Duodenal mucosa (tissue), 2 donors: ENCODE data around the gene CPZ.

Experiments
- H3K27ac ChIP-seq: one replicate; pipeline ENCODE4 v1.7.0; 2013; ENCODE audit warnings: low read depth, low read length
- H3K27me3 ChIP-seq, 2 donors: one replicate each; pipeline ENCODE4 v1.7.0; 2013; ENCODE audit warnings: low read length in 2 of 2, control low read depth in 1 of 2; ENCODE audit not compliant: insufficient read depth in 2 of 2, control insufficient read depth in 1 of 2
- H3K36me3 ChIP-seq, 2 donors: one replicate each; pipeline ENCODE4 v1.7.0; 2013; ENCODE audit warnings: low read length in 2 of 2, control low read depth in 1 of 2; ENCODE audit not compliant: insufficient read depth in 2 of 2, control insufficient read depth in 1 of 2
- H3K4me1 ChIP-seq, 2 donors: one replicate each; pipeline ENCODE4 v1.7.0; 2013; ENCODE audit warnings: low read length in 2 of 2, control low read depth in 1 of 2; ENCODE audit not compliant: insufficient read depth in 2 of 2, control insufficient read depth in 1 of 2
- H3K4me3 ChIP-seq, 2 donors: one replicate each; pipeline ENCODE4 v1.7.0; 2013; ENCODE audit warnings: low read length in 2 of 2, low read depth in 1 of 2
- H3K9ac ChIP-seq, 2 donors: one replicate each; pipeline ENCODE4 v1.7.0; 2013; ENCODE audit warnings: low read length in 2 of 2, low read depth in 1 of 2
- H3K9me3 ChIP-seq, 2 donors: one replicate each; pipeline ENCODE4 v1.7.0; 2013; ENCODE audit warnings: low read length in 2 of 2, control low read depth in 1 of 2; ENCODE audit not compliant: control insufficient read depth in 1 of 2

Gene CPZ

DNA sequence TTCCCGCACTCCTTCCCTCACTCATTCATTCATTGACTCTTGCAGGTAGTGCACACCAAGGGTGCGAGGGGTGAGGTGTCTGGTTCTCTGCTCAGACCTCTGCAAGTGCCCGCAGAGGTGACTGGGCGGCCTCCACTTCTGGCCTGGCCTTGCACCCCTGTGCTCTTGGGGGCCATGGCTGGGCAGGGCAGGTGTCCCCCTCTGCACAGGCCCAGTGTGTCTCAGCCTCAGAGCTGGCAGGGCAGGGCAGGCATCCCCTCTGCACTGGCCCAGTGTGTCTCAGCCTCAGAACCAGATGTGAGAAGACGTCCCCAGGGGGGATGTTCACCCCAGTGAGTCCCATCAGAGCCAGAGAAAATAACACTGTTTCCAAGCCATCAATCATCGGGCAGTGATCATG is 16.8 kb downstream of the CPZ start:
- Histone ChIP-seq H3K36me3 (no peaks in the 10 kb centered on the region), H3K27me3 (peaks cover 0 to 6% of the 10 kb centered on the region in 2 donors), H3K9ac (no peak overlapping the region), H3K9me3 (no peaks in the 10 kb centered on the region), H3K4me1 (no peaks in the 10 kb centered on the region), H3K27ac (no peak overlapping the region), H3K4me3 (no peak overlapping the region)

DNA sequence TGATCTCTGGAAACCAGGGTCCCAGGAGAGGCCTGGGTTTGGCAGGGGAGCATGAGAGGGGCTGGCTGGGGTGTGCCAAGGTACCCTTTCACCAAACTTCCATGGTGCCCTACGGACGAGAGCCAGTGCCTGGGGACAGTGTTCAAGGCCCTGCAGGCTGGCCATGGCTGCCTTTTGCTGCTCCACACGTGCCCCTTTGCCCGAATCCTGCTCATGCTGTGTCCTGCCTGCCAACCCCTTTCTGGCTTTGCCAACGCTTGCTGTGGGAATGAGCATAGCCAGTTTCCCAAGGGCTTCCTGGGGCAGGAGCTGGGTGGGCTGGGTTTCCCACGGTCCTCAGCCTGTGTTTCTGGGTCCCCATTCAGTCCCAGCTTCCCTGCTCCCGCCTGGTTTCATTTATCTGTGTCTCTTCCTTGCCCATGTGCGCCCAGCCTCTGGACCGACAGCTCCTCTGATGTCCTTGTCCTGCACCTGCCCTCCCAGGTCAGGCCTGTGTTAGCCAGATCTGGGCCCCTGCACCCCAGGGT is 17.3 kb downstream of the CPZ start:
- H3K9me3 ChIP-seq: no peaks in the 10 kb centered on the region
- peaks cover 0 to 6% of the 10 kb centered on the region in 2 donors for H3K27me3 ChIP-seq
- H3K4me1 ChIP-seq: no peaks in the 10 kb centered on the region
- no peak overlapping the region for H3K4me3 ChIP-seq
- H3K9ac ChIP-seq: no peak overlapping the region
- no peak overlapping the region for H3K27ac ChIP-seq
- no peaks in the 10 kb centered on the region for H3K36me3 ChIP-seq

DNA sequence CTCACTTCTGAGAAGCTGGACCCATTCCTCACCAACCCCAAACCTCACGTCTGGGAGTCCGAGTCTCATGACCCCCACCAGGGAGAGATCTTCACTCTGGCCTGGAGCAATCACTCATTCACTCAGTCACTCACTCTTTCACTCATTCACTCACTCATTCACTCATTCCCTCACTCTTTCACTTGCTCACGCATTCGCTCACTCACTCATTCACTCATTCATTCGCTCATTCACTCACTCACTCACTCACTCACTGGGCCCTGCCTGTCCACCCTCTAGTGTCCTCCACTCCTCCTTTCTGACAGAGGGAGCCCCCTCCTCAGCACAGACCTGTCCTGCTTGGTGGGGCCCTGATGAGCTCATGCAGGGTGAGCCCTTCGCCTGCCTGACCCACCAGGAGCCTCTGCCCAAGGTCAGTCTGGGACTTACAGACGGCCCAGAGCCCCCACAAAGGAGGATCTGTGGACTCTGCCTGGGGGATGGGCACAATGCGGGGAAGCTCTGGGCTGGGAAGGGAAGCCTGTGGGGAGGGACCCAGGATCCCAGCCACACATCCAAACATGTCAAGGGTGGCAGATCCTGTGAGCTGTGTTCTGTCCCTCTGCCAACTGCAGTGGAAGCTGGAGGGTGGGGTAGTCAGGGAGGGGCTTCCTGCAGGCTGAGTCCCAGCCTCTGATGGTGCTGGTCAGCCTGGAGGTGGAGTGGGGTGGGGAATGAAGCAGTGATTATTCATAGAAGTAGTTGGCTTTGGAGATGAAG is 18.5 kb downstream of the CPZ start:
- peaks cover 0 to 6% of the 10 kb centered on the region in 2 donors for H3K27me3 ChIP-seq
- H3K4me1 ChIP-seq: no peaks in the 10 kb centered on the region
- no peaks in the 10 kb centered on the region for H3K36me3 ChIP-seq
- no peaks in the 10 kb centered on the region for H3K9me3 ChIP-seq
- H3K27ac ChIP-seq: no peak overlapping the region
- H3K9ac ChIP-seq: no peak overlapping the region
- no peak overlapping the region for H3K4me3 ChIP-seq

DNA sequence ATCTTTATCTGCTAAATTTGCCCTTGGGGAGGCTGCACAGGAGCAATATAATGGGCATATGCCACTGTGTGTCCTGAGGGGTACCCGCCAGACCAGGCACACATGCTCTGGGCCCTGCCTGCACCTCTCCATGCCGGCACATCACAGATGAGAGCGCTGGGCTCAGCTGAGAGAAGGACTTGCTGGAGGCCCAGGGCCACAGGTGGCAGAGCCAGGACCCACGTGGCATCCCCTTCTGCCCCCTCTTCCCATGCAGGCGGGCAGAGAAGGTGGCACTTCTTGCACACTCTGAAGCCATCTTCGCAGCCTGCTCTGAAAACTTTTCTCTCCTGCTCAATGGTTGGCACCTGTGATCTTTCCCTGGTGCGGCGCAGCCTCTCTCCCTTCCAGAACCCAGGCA is 20.1 kb downstream of the CPZ start:
- Histone ChIP-seq H3K27ac (no peak overlapping the region), H3K4me3 (no peak overlapping the region), H3K9me3 (no peaks in the 10 kb centered on the region), H3K9ac (no peak overlapping the region), H3K36me3 (no peaks in the 10 kb centered on the region), H3K4me1 (no peaks in the 10 kb centered on the region), H3K27me3 (no peaks in the 10 kb centered on the region)

DNA sequence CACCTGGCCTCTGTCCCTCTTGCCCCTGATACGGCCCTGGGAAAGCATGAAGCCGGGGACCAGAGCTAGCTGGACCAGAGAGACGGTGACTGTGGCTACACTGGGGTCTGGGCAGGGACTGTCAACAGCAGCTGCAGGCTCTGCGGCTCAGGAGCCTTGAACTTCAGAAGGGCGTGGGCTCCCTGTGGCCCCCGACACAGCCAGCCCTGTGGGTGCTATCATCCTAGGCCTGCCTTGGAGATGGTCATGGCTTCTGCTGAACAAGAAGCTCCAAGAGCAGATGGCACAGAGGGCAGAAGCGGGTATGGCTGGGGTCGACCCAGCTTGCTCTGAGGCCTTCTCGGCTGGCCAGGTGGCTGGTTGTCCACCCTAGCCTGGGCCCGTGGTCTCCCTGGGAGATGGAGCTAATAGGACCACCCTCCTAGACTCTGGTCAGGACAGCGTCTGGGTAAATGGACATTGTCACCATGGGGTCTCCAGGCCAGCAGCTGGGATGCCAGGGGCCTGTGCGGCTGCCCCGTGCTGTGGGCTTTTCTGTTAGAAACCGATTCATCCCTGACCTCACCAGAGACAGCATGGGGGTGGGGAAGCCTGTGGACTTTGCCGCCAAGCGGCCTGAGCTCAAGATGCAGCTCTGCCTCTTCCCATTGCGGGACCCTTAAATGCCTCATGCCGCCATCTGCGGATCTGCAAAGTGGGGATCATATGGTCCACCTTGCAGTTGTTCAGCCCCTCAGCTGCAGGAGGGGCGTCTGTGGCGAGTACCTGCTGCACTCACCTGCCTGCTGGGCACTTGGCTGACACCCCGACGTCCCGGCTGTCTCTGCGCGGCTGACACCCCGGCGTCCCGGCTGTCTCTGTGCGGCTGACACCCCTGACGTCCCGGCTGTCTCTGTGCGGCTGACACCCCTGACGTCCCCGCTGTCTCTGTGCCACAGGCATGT is 21.1 kb downstream of the CPZ start:
- Histone ChIP-seq H3K4me1 (no peaks in the 10 kb centered on the region), H3K27me3 (no peaks in the 10 kb centered on the region), H3K27ac (no peak overlapping the region), H3K4me3 (no peak overlapping the region), H3K9me3 (no peaks in the 10 kb centered on the region), H3K36me3 (no peaks in the 10 kb centered on the region), H3K9ac (no peak overlapping the region)

DNA sequence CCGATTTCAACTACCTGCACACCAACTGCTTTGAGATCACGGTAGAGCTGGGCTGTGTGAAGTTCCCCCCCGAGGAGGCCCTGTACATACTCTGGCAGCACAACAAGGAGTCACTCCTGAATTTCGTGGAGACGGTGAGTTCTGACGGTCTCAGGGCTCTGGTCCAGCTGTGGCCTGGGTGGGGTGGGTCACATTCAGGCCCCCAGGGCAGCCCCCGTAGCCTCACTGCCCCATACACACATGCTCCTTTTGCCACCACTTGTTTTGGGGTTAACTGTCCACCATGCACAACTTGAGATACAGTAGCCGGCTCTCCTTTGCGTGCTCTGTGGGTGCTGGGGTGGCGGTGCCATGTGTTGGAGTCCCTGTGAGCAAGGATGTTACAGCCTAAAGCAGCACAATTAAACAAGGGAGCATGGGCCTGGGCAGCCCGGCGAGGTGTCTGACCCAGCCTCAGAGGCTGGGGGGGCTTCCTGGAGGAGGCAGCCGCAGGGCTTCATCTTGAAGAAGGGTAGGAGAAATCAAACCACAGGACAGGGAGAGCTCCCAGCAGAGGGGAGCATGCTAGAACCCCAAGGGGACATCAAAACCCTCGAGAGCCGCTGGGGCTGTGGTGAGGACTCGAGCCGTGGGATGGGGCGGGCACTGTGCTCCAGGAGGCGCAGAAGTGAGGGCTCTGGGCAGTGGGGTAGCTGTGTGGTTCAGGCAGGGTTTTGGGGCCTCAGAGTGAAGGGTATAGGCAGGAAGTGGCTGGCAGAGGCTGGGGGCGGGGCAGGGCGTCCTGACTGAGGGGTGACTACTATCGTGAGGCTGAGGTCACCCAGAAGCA is 22.0 kb downstream of the CPZ start:
- H3K4me1 ChIP-seq: no peaks in the 10 kb centered on the region
- no peak overlapping the region for H3K27ac ChIP-seq
- H3K4me3 ChIP-seq: no peak overlapping the region
- no peaks in the 10 kb centered on the region for H3K36me3 ChIP-seq
- H3K27me3 ChIP-seq: no peaks in the 10 kb centered on the region
- no peak overlapping the region for H3K9ac ChIP-seq
- H3K9me3 ChIP-seq: no peaks in the 10 kb centered on the region

DNA sequence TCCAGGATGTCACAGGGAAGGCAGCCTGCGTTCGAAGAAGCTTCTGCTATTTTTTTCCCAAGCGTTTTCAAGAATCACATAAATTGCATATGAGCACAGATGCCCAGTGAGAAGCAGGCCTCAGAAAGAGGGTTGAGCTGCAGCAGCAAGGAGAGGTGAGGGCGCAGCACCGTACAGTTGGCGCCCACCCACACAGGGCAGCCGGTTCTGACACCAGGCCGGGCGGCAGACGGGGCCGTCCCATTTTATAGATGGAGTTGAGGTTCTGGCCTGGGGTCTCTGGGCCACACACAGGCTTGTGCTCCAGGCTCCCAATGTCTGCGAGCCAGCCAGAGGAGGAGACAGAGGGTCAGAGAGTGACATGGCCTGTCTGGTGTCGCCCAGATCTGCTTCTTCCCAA is 22.8 kb downstream of the CPZ start:
- Histone ChIP-seq H3K4me1 (no peaks in the 10 kb centered on the region), H3K27me3 (no peaks in the 10 kb centered on the region), H3K9me3 (no peaks in the 10 kb centered on the region), H3K27ac (no peak overlapping the region), H3K9ac (no peak overlapping the region), H3K4me3 (no peak overlapping the region), H3K36me3 (no peaks in the 10 kb centered on the region)

DNA sequence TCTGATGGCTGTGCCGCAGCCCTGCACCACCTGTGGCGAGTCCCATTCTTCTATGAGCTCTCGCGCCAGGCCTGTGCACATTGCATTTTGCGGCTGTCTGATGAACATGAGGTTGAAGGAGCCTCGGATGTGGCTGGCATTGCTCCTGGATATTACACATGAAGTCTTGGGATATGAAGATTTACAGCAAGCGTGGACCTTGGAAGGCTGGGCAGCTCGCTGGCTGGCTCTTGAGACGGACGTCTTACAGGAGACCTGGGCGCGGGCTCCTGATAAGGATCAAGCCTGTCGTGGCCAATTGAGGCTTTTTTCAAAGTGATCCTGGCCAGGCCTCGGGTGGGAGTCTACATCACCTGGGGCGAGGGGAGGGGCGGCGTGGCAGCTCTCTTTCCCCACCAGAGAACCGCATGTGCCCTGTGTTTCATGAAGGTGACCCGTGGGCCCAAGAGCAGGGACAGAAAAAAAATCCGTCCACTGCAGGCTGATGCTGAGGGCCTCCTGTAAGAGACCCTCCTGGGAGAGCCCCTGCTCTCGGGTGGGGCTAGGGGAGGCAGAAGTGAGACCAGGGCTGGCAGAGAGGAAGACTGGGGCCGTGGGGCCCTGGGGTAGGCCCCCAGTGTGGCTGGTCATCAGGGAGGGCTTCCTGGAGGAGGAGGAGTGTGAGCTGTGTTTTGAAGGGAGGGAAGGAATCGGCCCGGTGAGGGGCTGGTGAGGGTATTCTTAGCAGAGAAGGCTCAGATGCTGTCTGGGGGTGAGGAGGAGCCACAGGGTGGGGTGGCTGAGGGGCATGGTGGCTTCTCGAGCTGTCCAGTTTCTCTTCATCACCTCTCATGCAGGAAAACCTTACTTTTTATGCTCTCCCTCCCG is 23.6 kb downstream of the CPZ start:
- Histone ChIP-seq H3K4me3 (no peak overlapping the region), H3K4me1 (no peaks in the 10 kb centered on the region), H3K9me3 (no peaks in the 10 kb centered on the region), H3K9ac (no peak overlapping the region), H3K27me3 (no peaks in the 10 kb centered on the region), H3K36me3 (no peaks in the 10 kb centered on the region), H3K27ac (no peak overlapping the region)

DNA sequence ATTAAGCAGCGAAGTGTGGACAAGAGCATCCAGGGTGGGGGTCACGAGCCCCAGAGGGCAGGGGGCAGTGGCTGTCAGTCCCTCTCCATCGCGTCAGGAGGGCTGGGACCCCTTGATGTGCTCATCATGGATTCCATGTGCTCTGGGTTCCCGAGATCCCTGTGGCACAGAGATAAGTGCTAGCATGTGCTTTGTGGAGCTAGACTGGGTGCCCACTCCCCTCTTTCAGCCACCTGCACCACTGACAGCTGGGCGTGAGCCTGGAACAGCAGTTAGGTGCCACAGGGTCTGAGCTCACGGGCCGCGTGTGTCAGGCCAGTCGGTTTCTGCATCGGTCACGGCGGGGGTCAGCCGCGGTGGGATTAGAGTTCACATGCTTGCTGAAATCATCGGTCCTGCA is 24.3 kb downstream of the CPZ start:
- Histone ChIP-seq H3K36me3 (no peaks in the 10 kb centered on the region), H3K27me3 (no peaks in the 10 kb centered on the region), H3K9me3 (no peaks in the 10 kb centered on the region), H3K4me1 (no peaks in the 10 kb centered on the region), H3K27ac (no peak overlapping the region), H3K4me3 (no peak overlapping the region), H3K9ac (no peak overlapping the region)
